Hematopoietic multipotent progenitor cell treated with erythropoietin and hydrocortisone succinate and interleukin-3 and kit ligand, for 6 days (in vitro differentiated cells): ENCODE measurements around the gene TOP2A.

ENCODE experiments used
- DNase-seq: peaks from one replicate; pipeline ENCODE4 v3.0.0-alpha.2; 2015

TOP2A gene

DNA sequence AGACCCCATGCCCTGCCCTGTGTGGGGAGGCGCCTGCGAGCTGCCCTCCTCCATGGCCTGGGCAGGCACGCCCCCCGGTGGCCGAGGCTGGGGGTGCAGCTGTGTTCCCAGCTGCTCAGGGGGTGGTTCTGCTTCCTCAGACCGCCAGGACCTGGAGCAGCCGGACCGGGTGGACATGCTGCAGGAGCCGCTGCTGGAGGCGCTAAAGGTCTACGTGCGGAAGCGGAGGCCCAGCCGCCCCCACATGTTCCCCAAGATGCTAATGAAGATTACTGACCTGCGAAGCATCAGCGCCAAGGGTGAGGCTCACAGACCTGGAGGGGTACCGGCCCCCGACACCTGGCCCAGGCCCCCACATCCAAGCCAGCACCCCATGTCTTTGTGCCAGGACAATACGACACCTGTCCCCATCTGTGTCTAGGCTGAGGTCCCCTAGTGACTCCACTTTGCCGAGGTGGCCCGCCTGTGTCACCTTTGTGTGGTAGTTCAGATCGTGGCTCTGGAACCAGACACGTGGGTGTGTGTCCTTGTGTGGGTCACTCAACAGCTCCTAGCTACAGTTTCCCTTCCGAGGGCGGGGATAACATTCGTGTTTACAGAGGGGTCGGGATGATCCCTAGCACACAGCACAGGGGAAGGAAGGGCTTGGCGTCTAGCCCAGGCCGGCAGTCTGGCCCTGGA, 62.4 kb downstream of the TOP2A start:
- DNase-seq: peak; percentile 68

DNA sequence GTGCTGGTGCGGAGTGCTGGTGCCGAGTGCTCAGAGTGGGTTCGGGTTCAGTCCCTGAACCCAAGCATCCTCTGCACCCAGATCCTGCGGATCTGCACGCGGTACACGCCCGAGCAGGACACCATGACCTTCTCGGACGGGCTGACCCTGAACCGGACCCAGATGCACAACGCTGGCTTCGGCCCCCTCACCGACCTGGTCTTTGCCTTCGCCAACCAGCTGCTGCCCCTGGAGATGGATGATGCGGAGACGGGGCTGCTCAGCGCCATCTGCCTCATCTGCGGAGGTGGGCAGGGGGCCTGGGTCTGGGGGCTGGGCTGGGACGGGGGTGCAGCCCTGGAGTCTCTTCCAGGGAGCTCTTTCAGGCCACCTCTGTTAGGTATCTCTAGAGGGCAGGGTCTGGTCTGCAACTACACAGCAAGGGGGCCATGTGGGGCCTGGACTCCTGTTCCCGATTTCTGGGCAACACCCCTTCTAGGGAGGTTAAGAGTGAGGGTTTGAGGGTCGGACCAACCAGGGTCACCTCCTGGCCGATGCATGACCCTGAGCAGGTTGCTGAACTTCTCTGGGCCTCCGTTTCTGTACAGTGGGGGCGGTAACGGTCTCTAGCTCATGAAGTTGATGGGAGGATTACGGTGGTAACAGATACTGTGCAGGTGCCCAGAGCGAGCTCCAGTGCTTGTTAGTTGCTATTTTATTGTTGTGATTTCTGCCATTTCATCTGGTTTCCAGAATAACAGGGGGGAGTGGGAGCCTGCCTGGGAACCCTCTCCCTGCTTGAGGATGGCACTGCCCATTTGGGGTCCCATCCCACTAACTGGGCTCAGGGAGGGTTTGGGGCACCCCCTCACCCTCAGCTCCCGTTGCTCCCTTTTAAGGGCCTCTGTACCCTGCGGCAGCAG, 63.2 kb downstream of the TOP2A start:
- no peak for DNase-seq

DNA sequence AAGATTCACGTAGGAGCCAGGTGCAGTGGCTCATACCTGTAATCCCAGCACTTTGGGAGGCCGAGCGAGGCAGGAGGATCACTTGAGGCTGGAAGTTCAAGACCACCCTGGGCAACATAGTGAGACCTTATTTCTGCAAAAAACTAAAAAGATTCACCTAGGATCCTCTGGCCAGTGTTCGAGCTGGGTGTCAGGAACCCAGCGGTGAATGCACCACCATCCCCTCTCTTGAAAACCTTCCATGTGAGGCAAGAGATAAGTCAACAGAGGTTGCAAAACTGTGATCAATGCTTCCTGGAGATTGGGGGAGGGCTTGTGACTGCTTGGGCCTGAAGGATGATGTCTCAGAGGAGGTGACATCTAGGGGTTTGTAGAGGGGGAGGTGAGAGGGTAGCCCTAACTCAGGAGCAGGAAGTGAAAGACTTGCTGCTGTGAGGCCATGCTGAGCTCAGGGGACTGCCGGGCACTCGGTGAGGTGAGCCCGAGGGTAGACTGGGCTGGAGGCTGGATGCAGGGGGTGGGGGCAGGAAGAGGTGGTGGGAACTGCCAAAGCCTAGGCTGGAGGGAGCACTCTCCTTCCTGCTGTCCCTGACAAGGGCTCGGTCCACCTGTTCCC, 64.8 kb downstream of the TOP2A start:
- peak; percentile 73 for DNase-seq

DNA sequence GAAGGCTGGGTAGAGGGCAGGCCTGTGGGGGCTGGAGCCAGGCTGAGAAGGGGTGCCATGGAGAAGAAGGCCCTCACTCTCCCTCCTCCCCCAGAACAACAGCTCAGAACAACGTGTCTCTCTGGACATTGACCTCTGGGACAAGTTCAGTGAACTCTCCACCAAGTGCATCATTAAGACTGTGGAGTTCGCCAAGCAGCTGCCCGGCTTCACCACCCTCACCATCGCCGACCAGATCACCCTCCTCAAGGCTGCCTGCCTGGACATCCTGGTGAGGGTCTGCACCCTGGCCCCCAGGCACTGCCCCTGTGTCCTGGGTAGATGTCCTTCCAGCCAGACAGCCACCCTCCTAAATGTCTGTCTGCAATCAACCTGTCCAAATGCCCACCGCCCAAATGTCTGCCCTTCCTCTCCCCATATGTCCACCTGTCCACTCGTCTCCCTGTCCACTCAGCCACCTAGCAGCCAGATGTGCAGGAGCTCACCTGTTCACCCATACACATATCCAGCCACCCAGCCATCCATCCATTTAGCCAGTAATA, 65.4 kb downstream of the TOP2A start:
- no peak for DNase-seq

DNA sequence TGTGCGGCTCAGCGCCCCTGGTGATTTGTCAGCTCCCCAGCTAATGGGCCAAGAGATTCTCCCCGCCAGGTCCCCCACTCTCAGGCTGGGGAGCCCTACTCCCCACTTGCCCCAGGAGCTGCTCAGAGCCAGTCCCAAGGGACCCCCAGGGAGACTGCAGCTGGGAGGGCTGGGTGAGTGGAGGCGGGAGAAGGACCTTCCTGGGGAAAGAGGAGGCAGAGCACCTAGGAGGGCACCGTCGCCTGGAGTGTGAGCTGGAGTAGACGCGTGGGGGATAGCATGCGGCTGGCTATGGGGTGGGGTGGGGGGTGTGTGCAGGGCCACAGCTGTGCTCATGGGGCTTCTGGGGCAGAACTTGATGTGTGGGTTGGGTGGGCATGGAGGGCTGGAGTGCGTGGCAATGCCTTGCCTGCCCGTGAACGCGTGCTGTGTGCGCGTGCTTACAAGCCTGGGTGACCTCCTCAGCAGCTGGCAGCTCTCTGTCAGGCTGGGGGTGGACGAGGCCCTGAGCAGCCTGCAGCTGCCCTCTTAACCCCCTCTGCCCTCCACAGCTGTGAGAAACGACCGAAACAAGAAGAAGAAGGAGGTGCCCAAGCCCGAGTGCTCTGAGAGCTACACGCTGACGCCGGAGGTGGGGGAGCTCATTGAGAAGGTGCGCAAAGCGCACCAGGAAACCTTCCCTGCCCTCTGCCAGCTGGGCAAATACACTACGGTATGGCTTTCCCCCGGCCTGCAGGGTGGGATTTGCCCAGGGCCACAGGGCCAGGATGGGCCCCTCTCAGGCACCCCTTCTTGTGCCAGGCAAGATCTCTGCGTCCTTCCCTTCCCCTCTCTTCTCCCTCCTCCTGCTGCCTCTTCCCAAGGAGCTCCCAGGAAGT, 66.1 kb downstream of the TOP2A start:
- DNase-seq: no peak

DNA sequence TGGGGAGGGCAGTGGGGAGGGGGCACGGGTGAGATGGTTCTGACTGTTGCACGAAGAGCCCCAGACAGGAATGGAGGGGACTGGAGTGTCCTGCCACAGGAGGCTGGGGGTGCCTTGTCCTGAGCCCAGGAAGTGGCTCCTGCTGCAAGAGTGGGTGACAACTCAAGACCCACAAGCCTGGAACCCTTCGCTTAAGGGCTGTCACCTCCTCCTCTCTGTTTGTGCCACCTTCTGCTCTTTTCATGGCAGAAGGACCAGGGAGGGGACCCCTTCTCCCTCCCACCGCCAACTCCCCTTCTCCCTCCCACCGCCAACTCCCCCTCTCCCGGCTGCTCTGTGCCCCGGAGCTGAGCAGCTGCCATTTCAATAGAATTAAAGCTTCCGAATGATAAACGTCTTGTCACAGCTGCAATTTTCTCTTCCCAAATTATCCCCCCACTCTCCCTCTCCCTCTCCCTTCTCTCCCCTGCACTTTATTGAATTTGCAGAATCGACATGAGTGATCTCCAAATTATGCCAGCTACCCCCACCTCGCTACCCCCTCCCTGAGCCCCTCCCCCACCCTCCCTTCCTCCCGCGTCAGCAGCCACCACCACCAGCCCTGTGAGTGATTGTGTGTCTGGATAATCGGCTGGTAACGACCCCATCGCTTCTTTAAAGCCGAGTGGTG, 66.9 kb downstream of the TOP2A start:
- DNase-seq: no peak

DNA sequence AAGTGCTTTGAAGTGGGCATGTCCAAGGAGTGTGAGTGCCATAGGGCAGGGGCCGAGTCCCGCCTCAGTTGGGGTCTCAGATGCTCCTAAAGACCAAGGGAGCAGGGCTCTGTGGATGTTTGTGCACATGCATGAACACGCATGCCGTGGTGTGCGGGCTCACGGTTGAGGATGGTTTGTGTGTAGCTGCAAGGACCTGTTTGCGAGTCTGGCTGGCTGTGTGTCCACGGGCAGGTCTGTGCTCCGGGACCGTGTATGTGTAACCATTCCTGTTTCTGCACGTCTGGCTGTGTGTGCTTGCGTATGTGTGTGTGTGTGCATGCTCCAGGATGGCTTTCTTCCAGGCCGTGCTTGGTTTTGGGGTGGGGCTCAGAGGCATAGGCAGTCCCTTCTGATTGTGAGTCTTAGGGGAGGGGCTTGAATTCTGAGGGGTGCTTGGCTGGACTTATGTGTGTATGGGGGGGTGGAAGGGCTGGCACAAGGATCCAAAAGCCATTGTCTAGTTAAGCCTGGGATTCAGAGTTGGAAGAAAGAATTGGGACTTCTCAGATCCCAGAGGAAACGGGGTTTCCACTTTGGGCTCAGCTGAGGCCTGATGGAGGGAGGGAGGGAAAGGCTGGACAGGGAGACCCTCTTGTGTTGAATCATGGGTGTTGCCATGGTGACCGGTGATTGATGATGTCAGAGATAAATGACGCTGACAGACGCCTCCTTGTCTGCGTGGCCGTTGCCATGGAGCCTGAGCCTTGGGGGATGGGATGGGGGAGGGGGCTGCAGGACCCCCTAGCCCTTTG, 67.6 kb downstream of the TOP2A start:
- peak; percentile 64 for DNase-seq

DNA sequence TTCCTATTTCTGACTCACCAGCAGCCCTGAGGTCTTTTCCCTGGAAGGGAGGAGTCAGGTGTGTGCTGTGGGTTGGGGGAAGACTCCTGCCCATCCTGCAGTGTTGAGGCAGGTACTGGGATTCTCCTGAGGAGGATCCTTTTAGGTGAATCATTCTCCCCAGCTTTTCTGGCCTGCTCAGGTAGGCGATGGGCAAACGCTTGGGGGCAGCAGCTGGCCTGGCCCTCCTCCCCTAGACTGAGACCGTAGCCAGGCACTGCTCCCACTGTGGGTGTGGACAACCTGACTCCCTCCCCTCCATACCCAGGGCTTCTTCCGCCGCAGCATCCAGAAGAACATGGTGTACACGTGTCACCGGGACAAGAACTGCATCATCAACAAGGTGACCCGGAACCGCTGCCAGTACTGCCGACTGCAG, 68.2 kb downstream of the TOP2A start:
- DNase-seq: no peak

DNA sequence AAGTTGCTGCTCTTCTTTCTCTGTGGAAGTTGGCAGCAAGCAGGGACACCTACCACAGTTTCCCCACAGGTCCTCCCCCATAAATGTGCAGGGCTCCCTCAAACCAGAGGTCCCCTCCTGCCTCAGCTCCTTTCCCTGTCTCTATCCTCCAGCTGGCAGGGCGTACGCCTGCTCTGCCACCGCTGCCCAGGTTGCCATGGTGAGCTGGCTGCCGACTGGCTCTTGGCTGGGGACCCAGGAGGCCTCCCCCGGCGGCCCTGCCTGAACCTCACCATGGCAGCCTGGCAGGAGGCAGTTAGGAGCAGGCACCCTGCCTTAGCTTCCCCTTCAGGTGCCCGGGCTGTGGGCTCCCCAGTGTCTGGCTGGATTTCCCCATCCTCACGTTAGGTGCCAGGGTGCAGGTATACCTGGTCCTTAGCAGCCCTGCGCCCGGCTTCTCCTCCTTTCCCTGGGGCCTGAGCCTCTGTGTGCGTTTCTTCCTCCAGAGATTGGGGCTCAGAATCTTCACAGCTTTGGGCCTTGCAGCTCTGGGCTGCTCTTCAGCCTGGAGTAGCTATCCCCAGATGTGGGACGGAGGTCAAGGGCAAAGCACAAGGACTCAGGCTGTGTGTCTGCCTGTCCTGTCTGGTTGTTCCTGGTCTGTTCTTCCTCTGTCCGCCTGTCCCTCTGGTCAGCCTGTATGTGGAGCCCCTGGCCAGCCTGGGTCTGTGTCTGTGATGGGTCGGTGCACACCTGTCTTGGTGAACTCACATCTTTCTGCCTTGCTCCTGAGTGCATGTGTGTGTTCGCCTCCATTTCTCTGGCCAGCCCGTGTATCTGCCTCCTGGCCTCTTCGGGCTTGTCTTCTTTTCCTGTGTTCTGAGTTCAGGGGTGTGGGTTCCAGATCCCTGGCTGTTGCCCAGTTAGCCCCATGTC, 68.9 kb downstream of the TOP2A start:
- DNase-seq: peak; percentile 59

DNA sequence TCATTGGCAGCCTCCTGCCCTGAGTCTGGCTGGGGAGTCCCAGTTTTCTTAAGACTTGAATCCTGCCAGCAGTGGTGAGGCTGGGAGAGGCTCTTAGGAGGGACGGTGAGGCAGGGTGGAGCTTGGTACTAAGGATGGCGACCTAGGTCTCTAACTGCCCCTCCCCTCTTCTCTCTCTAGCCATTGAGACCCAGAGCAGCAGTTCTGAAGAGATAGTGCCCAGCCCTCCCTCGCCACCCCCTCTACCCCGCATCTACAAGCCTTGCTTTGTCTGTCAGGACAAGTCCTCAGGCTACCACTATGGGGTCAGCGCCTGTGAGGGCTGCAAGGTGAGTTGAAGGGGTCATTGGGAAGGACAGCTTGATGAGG, 69.6 kb downstream of the TOP2A start:
- DNase-seq: peak; percentile 66

DNA sequence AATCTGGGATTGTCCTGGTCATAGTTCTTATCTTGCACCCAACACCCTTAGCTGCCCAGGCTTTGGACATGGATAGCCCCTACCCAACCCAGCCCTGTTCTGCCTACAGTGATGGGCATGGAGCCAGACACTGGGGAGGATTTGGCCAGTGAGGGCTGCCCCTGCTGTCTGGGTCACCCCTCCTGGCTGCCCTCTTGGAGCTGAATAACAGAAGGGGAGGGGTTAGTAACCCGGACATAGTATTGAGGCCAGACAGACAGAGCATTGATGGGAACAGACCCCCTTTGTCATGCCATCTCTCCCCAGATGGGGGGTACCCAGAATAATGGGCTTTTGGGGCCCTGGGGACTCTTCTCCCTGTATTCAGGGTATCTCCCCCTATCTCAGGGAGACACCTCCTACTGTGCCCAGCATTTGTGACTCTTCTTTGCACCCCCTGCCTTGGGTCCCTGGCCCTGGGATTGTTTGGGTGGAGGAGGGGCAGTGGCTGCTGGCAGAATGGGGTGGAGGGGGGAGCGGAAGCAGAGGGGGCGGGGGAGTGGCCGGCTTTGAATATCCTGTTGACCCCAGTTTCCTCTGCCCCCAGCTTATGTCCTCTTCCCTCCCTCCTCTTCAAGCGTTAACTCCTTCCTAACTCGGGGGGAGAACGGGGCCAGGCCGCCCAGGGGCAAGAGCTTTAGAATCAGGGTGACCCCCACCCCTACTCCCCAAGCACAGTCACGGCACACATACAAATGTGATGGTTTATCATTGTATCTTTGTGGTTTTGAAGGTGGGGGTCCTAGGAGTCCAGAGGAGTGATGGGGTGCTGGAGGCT, 70.2 kb downstream of the TOP2A start:
- no peak for DNase-seq

DNA sequence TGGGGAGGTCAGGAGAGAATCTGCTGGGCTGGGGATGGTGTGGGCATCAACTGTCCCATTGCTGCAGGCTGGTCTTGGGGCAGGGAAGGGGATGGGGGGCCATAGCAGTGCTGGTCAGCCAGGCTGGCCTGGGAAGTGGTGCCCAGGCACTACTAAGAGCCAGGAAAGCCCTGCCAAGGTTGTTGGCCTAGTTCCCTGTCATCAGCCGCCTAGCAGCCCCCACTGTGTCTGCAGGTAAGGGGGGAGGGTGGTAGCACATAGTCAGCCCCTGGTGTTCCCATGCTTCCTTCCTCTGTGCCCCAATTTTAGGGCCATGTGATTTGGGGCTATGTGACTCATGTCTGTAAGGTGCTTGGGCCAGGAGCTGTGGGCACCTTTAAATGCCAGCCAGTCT, 70.9 kb downstream of the TOP2A start:
- no peak for DNase-seq

DNA sequence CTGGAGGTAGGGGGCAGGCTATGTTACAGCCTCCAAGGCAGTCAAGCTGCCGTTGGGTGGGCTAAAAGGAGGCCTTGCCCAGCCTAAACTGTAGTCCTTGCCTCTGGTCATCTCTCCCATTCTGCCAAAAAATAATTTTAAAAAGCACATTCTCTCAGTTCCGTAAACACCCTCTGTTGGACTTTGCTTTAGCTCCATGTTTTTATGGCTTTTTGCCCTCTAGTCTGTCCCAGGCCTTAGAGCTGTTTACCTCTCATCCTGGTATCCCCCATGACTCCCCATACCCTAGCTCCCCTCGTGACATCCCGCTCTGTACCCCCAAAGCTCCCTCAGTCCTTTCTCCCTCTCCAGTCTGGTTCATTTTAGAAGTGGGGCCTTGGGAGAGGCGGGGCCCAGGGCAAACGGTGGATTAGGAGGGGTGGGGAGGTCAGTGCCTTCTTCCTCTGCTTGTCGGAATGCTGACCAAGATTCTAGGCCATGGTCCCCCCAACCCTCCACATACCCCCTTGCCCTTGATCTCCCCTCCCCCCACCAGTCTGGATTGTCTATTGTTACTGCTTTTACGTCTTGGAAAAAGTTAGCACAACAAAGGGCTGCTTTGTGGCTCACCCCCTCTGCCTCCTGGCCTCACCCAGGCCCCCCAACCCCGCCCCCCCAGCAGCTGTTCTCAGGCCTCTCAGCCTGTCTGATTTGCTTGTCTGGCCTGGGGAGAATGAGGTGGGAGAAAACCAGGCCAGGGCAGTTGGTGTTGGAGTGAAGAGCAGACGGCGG, 71.5 kb downstream of the TOP2A start:
- no peak for DNase-seq

DNA sequence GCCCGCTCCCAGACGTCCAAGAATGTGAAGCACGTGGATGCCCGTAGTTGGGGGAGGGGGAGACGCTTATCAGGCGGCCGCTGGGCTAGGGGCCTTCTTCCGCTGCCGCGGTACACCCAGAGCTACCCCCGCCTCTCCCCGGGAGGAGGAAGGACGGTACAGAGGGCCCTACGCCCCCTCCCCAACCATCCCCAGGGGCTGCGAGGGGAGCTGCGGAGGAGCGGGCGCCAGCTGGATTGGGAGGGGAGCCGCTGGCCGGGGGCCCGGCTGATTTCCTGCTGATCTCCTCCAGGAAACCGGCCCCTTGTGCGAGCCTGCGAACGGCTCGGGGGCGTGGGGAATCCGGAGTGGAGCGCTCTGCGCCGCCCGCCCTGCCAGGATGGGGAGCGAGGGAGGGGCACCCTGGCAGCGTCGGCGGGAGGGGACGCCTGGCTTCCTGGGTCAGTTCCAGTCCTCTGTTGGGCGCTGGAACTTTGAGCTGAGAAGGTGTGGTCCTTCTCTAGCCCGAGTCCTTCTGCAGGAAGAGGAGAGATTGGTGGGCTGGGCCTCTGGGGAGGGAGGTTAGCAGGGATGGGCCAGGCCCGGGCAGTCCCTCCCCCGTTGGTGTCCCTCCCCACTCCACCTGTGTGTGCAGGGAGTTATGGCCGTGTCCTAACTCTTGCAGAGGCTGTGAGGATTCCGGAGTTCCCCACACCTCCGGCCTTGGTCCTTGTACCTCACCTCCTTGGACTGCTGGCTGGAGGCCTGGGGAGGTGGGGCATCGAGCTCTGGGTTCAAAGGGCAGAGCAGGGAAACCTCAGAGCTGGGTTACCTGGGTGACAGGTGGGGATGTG, 72.3 kb downstream of the TOP2A start:
- DNase-seq: peak; percentile 59

DNA sequence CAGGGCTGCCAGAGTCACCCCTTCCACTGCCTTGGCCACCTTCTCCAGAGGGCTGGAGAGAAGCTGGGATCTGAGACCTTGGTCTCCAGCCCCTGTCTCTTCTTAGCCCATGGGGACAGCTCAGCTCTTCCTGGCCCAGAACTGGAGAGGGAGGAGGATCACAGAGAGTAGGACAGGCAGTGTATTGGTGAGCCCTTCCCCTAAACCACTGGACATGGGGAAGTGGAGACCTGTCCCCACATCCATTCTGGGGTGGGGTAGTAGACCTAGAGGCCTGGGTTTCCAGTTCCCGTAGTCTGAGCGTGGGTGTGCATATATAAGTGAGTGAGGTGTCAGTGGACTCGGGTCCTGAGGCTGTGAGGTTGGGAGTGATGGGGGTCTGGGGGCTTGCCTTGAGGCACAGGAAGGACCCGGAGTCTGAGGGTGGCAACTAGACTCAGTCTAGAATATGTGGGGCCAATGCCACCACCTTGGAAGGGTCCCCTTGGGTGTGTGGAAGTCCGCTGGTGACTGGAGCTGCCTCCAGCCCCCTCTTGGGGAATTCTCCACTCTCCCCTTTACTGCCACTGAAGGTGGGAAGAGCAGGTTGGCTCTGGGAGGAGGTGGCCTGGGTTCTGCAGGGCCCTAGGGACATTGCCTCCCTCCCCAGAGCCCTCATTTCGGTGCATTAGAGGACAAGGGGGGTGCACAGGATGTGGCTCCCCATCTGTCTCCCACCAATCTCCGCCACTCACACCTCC, 73.1 kb downstream of the TOP2A start:
- DNase-seq: no peak
